ENCODE data around the gene FITM1. TPM values are rescaled to one million over a fixed set of nuclear protein-coding genes. Genes with fewer than 3 reads are reported as not detected.

FITM1 gene
- total RNA-seq, 1 experiment from 2014 or later: 0.72 TPM

DNA sequence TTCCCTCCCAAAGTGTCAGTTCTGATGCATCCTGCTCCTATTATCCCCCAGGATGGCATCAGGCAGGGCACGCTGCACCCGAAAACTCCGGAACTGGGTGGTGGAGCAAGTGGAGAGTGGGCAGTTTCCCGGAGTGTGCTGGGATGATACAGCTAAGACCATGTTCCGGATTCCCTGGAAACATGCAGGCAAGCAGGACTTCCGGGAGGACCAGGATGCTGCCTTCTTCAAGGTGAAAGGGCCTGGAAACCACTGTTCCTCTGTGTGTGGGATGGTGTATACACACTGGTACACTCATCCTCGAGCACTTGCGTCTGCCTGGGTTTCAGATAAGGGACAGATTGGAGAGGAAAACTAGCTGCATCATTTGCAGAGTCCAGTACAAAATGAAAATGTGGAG, 31.6 kb downstream of the FITM1 start:
- H3K36me3 Mint-ChIP-seq (ENCODE audit: insufficient read depth in 1 of 3, low read depth in 3 of 3): peaks cover 16 to 63% (median 49%) of the 10 kb centered on the region in 3 experiments
- H2BK12ac ChIP-seq (ENCODE audit: insufficient read length, low read depth, low read length): no peak overlapping the region
- H3K14ac ChIP-seq (ENCODE audit: insufficient read depth, low read length): no peak overlapping the region
- no peak overlapping the region for H3T11ph ChIP-seq (ENCODE audit: low read length)
- no peak overlapping the region for H2BK5ac ChIP-seq (ENCODE audit: insufficient read length, low read length)
- H2AK5ac ChIP-seq (ENCODE audit: insufficient read length, low read length): no peak overlapping the region
- TF ChIP-seq, protein P1, sequence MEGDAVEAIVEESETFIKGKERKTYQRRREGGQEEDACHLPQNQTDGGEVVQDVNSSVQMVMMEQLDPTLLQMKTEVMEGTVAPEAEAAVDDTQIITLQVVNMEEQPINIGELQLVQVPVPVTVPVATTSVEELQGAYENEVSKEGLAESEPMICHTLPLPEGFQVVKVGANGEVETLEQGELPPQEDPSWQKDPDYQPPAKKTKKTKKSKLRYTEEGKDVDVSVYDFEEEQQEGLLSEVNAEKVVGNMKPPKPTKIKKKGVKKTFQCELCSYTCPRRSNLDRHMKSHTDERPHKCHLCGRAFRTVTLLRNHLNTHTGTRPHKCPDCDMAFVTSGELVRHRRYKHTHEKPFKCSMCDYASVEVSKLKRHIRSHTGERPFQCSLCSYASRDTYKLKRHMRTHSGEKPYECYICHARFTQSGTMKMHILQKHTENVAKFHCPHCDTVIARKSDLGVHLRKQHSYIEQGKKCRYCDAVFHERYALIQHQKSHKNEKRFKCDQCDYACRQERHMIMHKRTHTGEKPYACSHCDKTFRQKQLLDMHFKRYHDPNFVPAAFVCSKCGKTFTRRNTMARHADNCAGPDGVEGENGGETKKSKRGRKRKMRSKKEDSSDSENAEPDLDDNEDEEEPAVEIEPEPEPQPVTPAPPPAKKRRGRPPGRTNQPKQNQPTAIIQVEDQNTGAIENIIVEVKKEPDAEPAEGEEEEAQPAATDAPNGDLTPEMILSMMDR (conservative IDR thresholded peaks at IDR 0.05): no peak
- H3K79me1 ChIP-seq (ENCODE audit: insufficient read depth, low read depth, low read length, poor library complexity, severe bottlenecking): no peaks in the 10 kb centered on the region
- H3K27me3 ChIP-seq (ENCODE audit: insufficient read depth, low read length): no peaks in the 10 kb centered on the region
- no peak overlapping the region for H4K5ac ChIP-seq (ENCODE audit: insufficient read length, low read depth, low read length)
- no peak overlapping the region for H3K9ac ChIP-seq (ENCODE audit: extremely low read depth, insufficient read length, low read length)
- no peaks in the 10 kb centered on the region; the same call in 1 of the 2 replicates for H3K27me3 Mint-ChIP-seq (ENCODE audit: low read depth)
- H4K8ac ChIP-seq (replicated peaks; ENCODE audit: insufficient read length, low read depth, low read length): no peak overlapping the region
- H3K27ac Mint-ChIP-seq: peak overlapping the region; percentile 33 to 86 (median 57); a peak in 4 of 7 replicates
- H2BK120ac ChIP-seq (ENCODE audit: low read depth, low read length, poor library complexity, severe bottlenecking): no peak overlapping the region
- H3K4me1 ChIP-seq (ENCODE audit: insufficient read depth, low read length): no peaks in the 10 kb centered on the region
- no peak overlapping the region for H3K56ac ChIP-seq (ENCODE audit: insufficient read length, low read depth, low read length)
- no peak overlapping the region for H4K91ac ChIP-seq (ENCODE audit: insufficient read length, low read depth, low read length)
- no CpG with 5 or more reads among the region's 8 CpGs for WGBS (ENCODE audit: extremely low coverage, insufficient read length, low lambda C conversion rate)
- no peak overlapping the region for H2BK20ac ChIP-seq (ENCODE audit: low read depth, low read length, poor library complexity, severe bottlenecking)
- H2BK15ac ChIP-seq (ENCODE audit: low read depth, low read length): no peak overlapping the region
- H2AFZ ChIP-seq (ENCODE audit: low read length): no peak overlapping the region
- H3K18ac ChIP-seq (ENCODE audit: insufficient read length, low read depth, low read length): no peak overlapping the region
- H3K4me2 ChIP-seq (ENCODE audit: insufficient read depth, insufficient read length, low read length): no peak overlapping the region
- DNase-seq: no peak
- no peaks in the 10 kb centered on the region for H3K9me3 Mint-ChIP-seq
- H4K20me1 ChIP-seq (ENCODE audit: control insufficient read depth, insufficient read depth, insufficient read length): no peaks in the 10 kb centered on the region
- H3K79me2 ChIP-seq (ENCODE audit: insufficient read depth, low read length): no peaks in the 10 kb centered on the region
- no peak overlapping the region for H3K23ac ChIP-seq (ENCODE audit: insufficient read length, low read depth, low read length)
- no peaks in the 10 kb centered on the region for H3K9me3 ChIP-seq (ENCODE audit: control insufficient read depth, low read depth, low read length)
- H3K23me2 ChIP-seq (ENCODE audit: insufficient read length, low read depth, low read length, poor library complexity, severe bottlenecking): no peaks in the 10 kb centered on the region
- no peak overlapping the region for H3K4ac ChIP-seq (ENCODE audit: low read depth, low read length)
- H3K27ac ChIP-seq (ENCODE audit: insufficient read length, low read depth, low read length): no peak overlapping the region
- peaks cover 11 to 13% of the 10 kb centered on the region in 2 experiments for H3K4me1 Mint-ChIP-seq
- peak overlapping the region; percentile 61 to 80; a peak in 4 of 5 replicates for H3K4me3 Mint-ChIP-seq

Data from H9 (cell line).